Liver (tissue), 9 donors: Measurements from ENCODE around the gene ZNF417. TPM values are rescaled to one million over a fixed set of nuclear protein-coding genes. Genes with fewer than 3 reads are reported as not detected.
"Not testable (repeated sequence)": the region's sequence is repeated elsewhere in the genome, so short reads cannot be mapped to it uniquely, and the experiment has no call there.

Source experiments
- DNase-seq: peaks from one replicate; pipeline ENCODE4 v3.0.0-alpha.2; 2017; ENCODE audit warnings: low spot score
- H3K27ac ChIP-seq, 2 donors: one replicate each; pipeline ENCODE4 v1.7.0; 2013; ENCODE audit warnings: inconsistent platforms in 2 of 2, low read length in 2 of 2, control low read depth in 1 of 2, low read depth in 1 of 2, mild to moderate bottlenecking in 1 of 2
- H3K27me3 ChIP-seq, 4 donors: one replicate each; pipeline versions ENCODE4 v1.6.1 to v1.7.0; 2013; ENCODE audit warnings: low read length in 3 of 4, inconsistent platforms in 1 of 4, mild to moderate bottlenecking in 1 of 4, moderate library complexity in 1 of 4; ENCODE audit not compliant: control insufficient read depth in 4 of 4, insufficient read depth in 4 of 4
- H3K36me3 ChIP-seq, 4 donors: one replicate each; pipeline versions ENCODE4 v1.6.1 to v1.7.0; 2013; ENCODE audit warnings: low read length in 3 of 4, mild to moderate bottlenecking in 3 of 4, low read depth in 1 of 4, moderate library complexity in 1 of 4; ENCODE audit not compliant: control insufficient read depth in 4 of 4, insufficient read depth in 3 of 4
- H3K4me1 ChIP-seq, 4 donors: one replicate each; pipeline versions ENCODE4 v1.6.1 to v1.7.0; 2013; ENCODE audit warnings: low read length in 3 of 4, mild to moderate bottlenecking in 3 of 4, moderate library complexity in 1 of 4; ENCODE audit not compliant: control insufficient read depth in 4 of 4, insufficient read depth in 4 of 4
- H3K4me3 ChIP-seq, 3 donors: one replicate each; pipeline versions ENCODE4 v1.6.1 to v1.7.0; 2013; ENCODE audit warnings: low read length in 3 of 3, control low read depth in 1 of 3, low read depth in 1 of 3, mild to moderate bottlenecking in 1 of 3
- H3K9ac ChIP-seq, 2 donors: one replicate each; pipeline ENCODE4 v1.7.0; 2013; ENCODE audit warnings: low read length in 2 of 2, mild to moderate bottlenecking in 2 of 2, moderate library complexity in 2 of 2, control low read depth in 1 of 2, low read depth in 1 of 2
- H3K9me3 ChIP-seq, 4 donors: one replicate each; pipeline versions ENCODE4 v1.6.1 to v1.7.0; 2013; ENCODE audit warnings: low read length in 3 of 4; ENCODE audit not compliant: control insufficient read depth in 4 of 4
- CTCF ChIP-seq: fragments of 150-350 bp; IDR thresholded peaks from 2 replicates; pipeline ENCODE4 v1.5.1; 2017; ENCODE audit warnings: improper control_type of control experiment, low read depth, low read length; ENCODE audit not compliant: missing input control
- EGR1 ChIP-seq, 2 donors: IDR thresholded peaks; 2 replicates each; pipeline ENCODE4 v1.6.1; 2016 to 2018; ENCODE audit warnings: antibody characterized with exemption in 2 of 2, low read depth in 2 of 2
- FOXA1 ChIP-seq: IDR thresholded peaks from 2 replicates; pipeline ENCODE4 v1.6.1; 2016; ENCODE audit warnings: antibody characterized with exemption
- FOXA2 ChIP-seq: IDR thresholded peaks from 2 replicates; pipeline ENCODE4 v1.6.1; 2016; ENCODE audit warnings: antibody characterized with exemption
- GABPA ChIP-seq, 2 donors: IDR thresholded peaks in 1 of 2; conservative IDR thresholded peaks in 1 of 2; 2 replicates each; pipeline ENCODE4 v1.6.1; 2016; ENCODE audit warnings: antibody characterized with exemption in 2 of 2, mild to moderate bottlenecking in 1 of 2, moderate library complexity in 1 of 2
- HNF4A ChIP-seq, 2 donors: conservative IDR thresholded peaks; 2 replicates each; pipeline ENCODE4 v1.6.1; 2016; ENCODE audit warnings: antibody characterized with exemption in 2 of 2, mild to moderate bottlenecking in 2 of 2
- HNF4G ChIP-seq: IDR thresholded peaks from 2 replicates; pipeline ENCODE4 v1.6.1; 2016; ENCODE audit warnings: antibody characterized with exemption
- MAX ChIP-seq: IDR thresholded peaks from 2 replicates; pipeline ENCODE4 v1.6.1; 2016; ENCODE audit warnings: antibody characterized with exemption
- NR2F2 ChIP-seq: IDR thresholded peaks from 2 replicates; pipeline ENCODE4 v1.6.1; 2016; ENCODE audit warnings: antibody characterized with exemption
- RAD21 ChIP-seq, 2 donors: IDR thresholded peaks; 2 replicates each; pipeline ENCODE4 v1.6.1; 2016; ENCODE audit warnings: antibody characterized with exemption in 2 of 2, mild to moderate bottlenecking in 2 of 2
- RXRA ChIP-seq, 2 donors: IDR thresholded peaks; 2 replicates each; pipeline ENCODE4 v1.6.1; 2017 to 2018; ENCODE audit warnings: antibody characterized with exemption in 2 of 2, mild to moderate bottlenecking in 1 of 2
- TAF1 ChIP-seq: conservative IDR thresholded peaks from 2 replicates; pipeline ENCODE4 v1.6.1; 2016; ENCODE audit warnings: antibody characterized with exemption, mild to moderate bottlenecking
- YY1 ChIP-seq: IDR thresholded peaks from 2 replicates; pipeline ENCODE4 v1.6.1; 2016; ENCODE audit warnings: antibody characterized with exemption, mild to moderate bottlenecking
- ZBTB33 ChIP-seq: IDR thresholded peaks from 2 replicates; pipeline ENCODE4 v1.6.1; 2016; ENCODE audit warnings: antibody characterized with exemption
- WGBS: extraction: QIAGEN DNeasy Blood & Tissue Kit; methylation state at CpG from one replicate; pipeline ENCODE4 v1.1.7; 2013; 5-methylcytosine and 5-hydroxymethylcytosine counted together
- polyA plus RNA-seq, 2 donors: library from polyadenylated mRNA; stranded (reverse) in 1 of 2; unstranded in 1 of 2; fragments of 200-250 nt in 1 of 2; fragments of >200 nt in 1 of 2; fragmentation: Nextera tagmentation in 1 of 2; extraction: Ambion mirVana in 1 of 2; gene quantifications; one replicate each; pipeline versions ENCODE4 v1.2.1 to v1.2.3, GENCODE V29; 2013 to 2015
- total RNA-seq, 2 donors: library from RNA; depleted of rRNA; stranded (reverse); fragments of >200 nt; gene quantifications; one replicate each; pipeline ENCODE4 v1.2.3, GENCODE V29; 2014
- donor health status: healthy.
- donor health status: healthy.
- donor health status: healthy.
- donor health status: healthy.
- donor health status: healthy.

Gene ZNF417
- total and polyA plus RNA-seq, 4 donors, result 1.2 to 16.3 (median 7.3) TPM

GRCh38 chr19:57900311-57900710 is 16.1 kb downstream of the ZNF417 start:
- H3K27ac ChIP-seq, result no peak overlapping the region
- H3K9ac ChIP-seq, result no peak overlapping the region
- H3K4me1 ChIP-seq, result peaks cover 0 to 9% (median under 1%) of the 10 kb centered on the region in 4 donors
- peaks cover 0 to 13% (median 2%) of the 10 kb centered on the region in 4 donors for H3K9me3 ChIP-seq
- TF ChIP-seq HNF4G (no peak), NR2F2 (no peak), YY1 (no peak), EGR1 (IDR thresholded peaks at IDR 0.05; ENCODE audit: low read depth in 2 of 2) (no peak), ZBTB33 (no peak), HNF4A (conservative IDR thresholded peaks at IDR 0.05) (no peak)
- 90% methylated on average over 5 of the region's 5 CpGs for WGBS
- no peaks in the 10 kb centered on the region for H3K27me3 ChIP-seq
- H3K36me3 ChIP-seq, result peaks cover 0 to 2% (median 0%) of the 10 kb centered on the region in 4 donors
- H3K4me3 ChIP-seq, result no peak overlapping the region
- DNase-seq, result no peak

- H3K27ac ChIP-seq, DNase-seq, H3K4me1 ChIP-seq, H3K4me3 ChIP-seq, H3K27me3 ChIP-seq, H3K9ac ChIP-seq, H3K36me3 ChIP-seq, H3K9me3 ChIP-seq: not testable (repeated sequence)
- WGBS, result 72% methylated on average over 3 of the region's 3 CpGs
These were observed 25.7 kb downstream of the ZNF417 start for GRCh38 chr19:57890706-57891105.

GRCh38 chr19:57888560-57889231 is 27.7 kb downstream of the ZNF417 start, which contains the start of gene ZNF814:
ZNF814 (minus strand) TSS chr19:57889037; CDS start chr19:57888802, 235 bp downstream.
- H3K36me3 ChIP-seq, result peaks cover 0 to 6% (median 1%) of the 10 kb centered on the region in 4 donors
- peak within 1 kb of the TSS in 1 of 2 donors; percentile 28 for H3K9ac ChIP-seq
- peaks cover 0 to 15% (median 7%) of the 10 kb centered on the region in 4 donors for H3K9me3 ChIP-seq
- peak; percentile 18 for TF ChIP-seq TAF1
- TF ChIP-seq CTCF, result peak; percentile 30
- TF ChIP-seq EGR1 (IDR thresholded peaks at IDR 0.05; ENCODE audit: low read depth in 2 of 2), result no peak
- TF ChIP-seq YY1, result peak; percentile 99
- TF ChIP-seq GABPA (IDR thresholded peaks at IDR 0.05 in 1 of 2, conservative IDR thresholded peaks at IDR 0.05 in 1 of 2), result peak; percentile 73 to 93
- TF ChIP-seq FOXA2, result no peak
- no peak for TF ChIP-seq HNF4A (conservative IDR thresholded peaks at IDR 0.05)
- TF ChIP-seq RAD21 (IDR thresholded peaks at IDR 0.05), result peak in 1 of 2 donors; percentile 43
- TF ChIP-seq MAX, result peak; percentile 79
- TF ChIP-seq FOXA1, result no peak
- peak; percentile 5 to 40 for TF ChIP-seq RXRA (IDR thresholded peaks at IDR 0.05)
- no peaks in the 10 kb centered on the region for H3K27me3 ChIP-seq
- WGBS, result 4% methylated on average over 43 of the region's 43 CpGs
- H3K4me1 ChIP-seq, result peaks cover 0 to 3% (median 1%) of the 10 kb centered on the region in 4 donors
- DNase-seq, result peak; percentile 91
- H3K27ac ChIP-seq, result peak within 1 kb of the TSS in 1 of 2 donors; percentile 30
- peak within 1 kb of the TSS; percentile 78 to 88 (median 80) for H3K4me3 ChIP-seq
